ENCODE measurements around the gene PPP1R13B.

- TF ChIP-seq POLR2A (IDR thresholded peaks at IDR 0.05) (no peak), CTCF (IDR thresholded peaks at IDR 0.05) (no peak)
Measured at GRCh38 chr14:103700753-103701490, 146.5 kb downstream of the PPP1R13B start.
